Measurements from ENCODE around the gene RIMOC1. TPM values are rescaled to one million over a fixed set of nuclear protein-coding genes. Genes with fewer than 3 reads are reported as not detected.

Gene RIMOC1, protein sequence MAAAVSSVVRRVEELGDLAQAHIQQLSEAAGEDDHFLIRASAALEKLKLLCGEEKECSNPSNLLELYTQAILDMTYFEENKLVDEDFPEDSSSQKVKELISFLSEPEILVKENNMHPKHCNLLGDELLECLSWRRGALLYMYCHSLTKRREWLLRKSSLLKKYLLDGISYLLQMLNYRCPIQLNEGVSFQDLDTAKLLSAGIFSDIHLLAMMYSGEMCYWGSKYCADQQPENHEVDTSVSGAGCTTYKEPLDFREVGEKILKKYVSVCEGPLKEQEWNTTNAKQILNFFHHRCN
- total RNA-seq = 9.7 and 11.9 TPM in 2 replicates

DNA sequence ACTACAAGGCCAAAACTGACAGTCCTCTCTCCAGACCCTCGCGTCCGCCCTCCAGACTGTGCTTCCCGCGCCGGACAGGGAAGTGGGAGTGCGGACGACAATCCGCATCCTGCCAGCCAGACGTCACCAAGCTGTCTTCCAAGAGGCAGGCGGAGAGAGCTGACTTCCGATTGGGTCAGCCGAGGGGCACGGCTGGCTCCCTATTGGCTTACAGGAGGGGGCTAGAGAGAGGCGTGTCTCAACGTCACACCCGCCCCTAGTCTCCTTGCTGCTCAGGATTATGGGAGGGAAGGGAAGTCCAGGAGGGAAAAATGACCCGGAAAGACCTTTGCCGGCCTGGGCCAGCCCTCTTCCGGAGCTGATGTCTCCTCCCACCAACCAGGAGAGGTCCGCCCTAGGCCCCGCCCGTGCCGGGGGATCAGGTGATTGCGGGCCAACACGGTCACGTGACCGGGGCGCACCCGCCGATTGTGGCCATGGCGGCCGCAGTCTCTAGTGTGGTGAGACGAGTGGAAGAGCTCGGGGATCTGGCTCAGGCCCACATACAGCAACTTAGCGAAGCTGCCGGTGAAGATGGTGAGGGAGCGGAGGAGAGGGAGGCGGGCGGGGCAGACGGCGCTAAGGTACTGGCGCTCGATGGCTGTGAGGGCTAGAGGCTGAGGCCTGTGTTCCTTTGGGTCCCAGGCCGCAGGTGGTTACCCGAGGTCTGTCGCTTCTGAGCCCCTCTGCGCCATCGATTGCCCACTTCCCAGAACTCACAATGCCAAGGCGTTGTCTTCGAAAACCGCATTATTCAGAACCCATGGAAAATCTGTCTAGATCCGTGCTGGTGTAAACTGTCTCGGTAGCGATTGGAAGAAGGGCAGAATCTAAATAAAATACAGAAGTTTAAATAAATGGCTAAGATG lies at the start of gene RIMOC1:
Gene RIMOC1 (plus strand): TSS at position 453 of the 908 bp plus-strand sequence. CDS start 24 bp downstream, at position 477.

GRCh38 chr5:41869724-41870626 lies 34.2 kb upstream of the RIMOC1 start, which contains the start of gene OXCT1:
TSS of gene OXCT1 (minus strand) at chr5:41870425. CDS start at chr5:41870358, 67 bp downstream.

DNA sequence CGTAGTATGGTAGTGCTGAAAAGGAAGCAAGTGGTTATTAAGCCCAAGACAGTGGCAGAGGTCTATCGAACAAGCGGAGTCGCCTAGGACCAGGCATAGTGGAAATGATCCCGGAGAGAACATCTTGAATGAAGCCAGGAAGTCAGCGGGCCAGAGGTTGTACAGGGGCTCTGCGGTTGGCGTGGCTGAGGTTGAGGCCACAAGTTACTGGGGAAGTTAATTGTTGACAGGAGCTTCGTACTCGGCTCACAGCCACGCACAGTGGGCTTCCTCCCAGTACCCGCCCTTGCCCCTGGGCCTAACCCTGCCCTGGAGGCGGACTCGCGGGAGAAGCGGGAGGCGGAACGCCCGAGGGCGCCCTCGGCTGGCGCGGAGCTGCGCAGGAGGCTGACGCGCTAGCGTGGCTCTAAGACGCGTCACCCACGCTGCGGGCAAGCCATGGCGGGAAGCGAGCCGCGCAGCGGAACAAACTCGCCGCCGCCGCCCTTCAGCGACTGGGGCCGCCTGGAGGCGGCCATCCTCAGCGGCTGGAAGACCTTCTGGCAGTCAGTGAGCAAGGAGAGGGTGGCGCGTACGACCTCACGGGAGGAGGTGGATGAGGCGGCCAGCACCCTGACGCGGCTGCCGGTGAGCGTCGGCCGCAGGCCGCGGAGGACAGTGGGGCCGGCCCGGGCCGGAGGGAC lies 20.9 kb downstream of the RIMOC1 start, which contains the start of gene FBXO4:
Gene FBXO4 (plus strand): TSS at position 410 of the 683 bp plus-strand sequence. CDS start 29 bp downstream, at position 439.

Other genes with a start within 250 kb of the RIMOC1 start
- 29.7 and 32.1 TPM in 2 replicates for gene OXCT1, start 33.9 kb upstream of the RIMOC1 start, total RNA-seq
- gene FBXO4, start 20.9 kb downstream of the RIMOC1 start, total RNA-seq = 9.7 and 12.3 TPM in 2 replicates

Measured in bronchus fibroblast of lung (primary cell).